PFSK-1 (cell line): ENCODE data around the gene ISCA2. TPM values are rescaled to one million over a fixed set of nuclear protein-coding genes. Genes with fewer than 3 reads are reported as not detected.

Source experiments
- FOXP2 ChIP-seq: optimal IDR thresholded peaks from 2 replicates; pipeline ENCODE3; 2011; ENCODE audit warnings: borderline replicate concordance, control low read depth, inconsistent platforms; ENCODE audit not compliant: insufficient read depth; ENCODE audit errors: extremely low read length, extremely low read depth
- POLR2AphosphoS5 ChIP-seq: IDR thresholded peaks from 2 replicates; pipeline ENCODE4 v1.6.1; 2012; ENCODE audit warnings: low read depth, mild to moderate bottlenecking, control low read depth, low read length, moderate library complexity
- SIN3A ChIP-seq: IDR thresholded peaks from 2 replicates; pipeline ENCODE4 v1.6.1; 2012; ENCODE audit warnings: mild to moderate bottlenecking, low read length, moderate library complexity, borderline replicate concordance; ENCODE audit not compliant: insufficient read depth
- TAF1 ChIP-seq: IDR thresholded peaks from 2 replicates; pipeline ENCODE4 v1.6.1; 2012; ENCODE audit warnings: low read length, control low read depth, borderline replicate concordance; ENCODE audit not compliant: insufficient read depth
- polyA plus RNA-seq: library from polyadenylated mRNA; unstranded; fragments of >200 nt; gene quantifications from one replicate; pipeline ENCODE4 v1.2.1, GENCODE V29; 2012; ENCODE audit warnings: low read depth, missing spikeins; ENCODE audit not compliant: insufficient read length
- TF ChIP-seq, protein P1 (sequence below), 2 experiments: IDR thresholded peaks; 2 replicates each; pipeline versions ENCODE4 v1.6.1 to v1.8.0; 2011 to 2012; ENCODE audit warnings: low read depth in 2 of 2, low read length in 2 of 2, control low read depth in 1 of 2, inconsistent platforms in 1 of 2, mild to moderate bottlenecking in 1 of 2, moderate library complexity in 1 of 2; ENCODE audit not compliant: insufficient read depth in 1 of 2

Gene ISCA2, protein sequence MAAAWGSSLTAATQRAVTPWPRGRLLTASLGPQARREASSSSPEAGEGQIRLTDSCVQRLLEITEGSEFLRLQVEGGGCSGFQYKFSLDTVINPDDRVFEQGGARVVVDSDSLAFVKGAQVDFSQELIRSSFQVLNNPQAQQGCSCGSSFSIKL
- 31.2 TPM for polyA plus RNA-seq

DNA sequence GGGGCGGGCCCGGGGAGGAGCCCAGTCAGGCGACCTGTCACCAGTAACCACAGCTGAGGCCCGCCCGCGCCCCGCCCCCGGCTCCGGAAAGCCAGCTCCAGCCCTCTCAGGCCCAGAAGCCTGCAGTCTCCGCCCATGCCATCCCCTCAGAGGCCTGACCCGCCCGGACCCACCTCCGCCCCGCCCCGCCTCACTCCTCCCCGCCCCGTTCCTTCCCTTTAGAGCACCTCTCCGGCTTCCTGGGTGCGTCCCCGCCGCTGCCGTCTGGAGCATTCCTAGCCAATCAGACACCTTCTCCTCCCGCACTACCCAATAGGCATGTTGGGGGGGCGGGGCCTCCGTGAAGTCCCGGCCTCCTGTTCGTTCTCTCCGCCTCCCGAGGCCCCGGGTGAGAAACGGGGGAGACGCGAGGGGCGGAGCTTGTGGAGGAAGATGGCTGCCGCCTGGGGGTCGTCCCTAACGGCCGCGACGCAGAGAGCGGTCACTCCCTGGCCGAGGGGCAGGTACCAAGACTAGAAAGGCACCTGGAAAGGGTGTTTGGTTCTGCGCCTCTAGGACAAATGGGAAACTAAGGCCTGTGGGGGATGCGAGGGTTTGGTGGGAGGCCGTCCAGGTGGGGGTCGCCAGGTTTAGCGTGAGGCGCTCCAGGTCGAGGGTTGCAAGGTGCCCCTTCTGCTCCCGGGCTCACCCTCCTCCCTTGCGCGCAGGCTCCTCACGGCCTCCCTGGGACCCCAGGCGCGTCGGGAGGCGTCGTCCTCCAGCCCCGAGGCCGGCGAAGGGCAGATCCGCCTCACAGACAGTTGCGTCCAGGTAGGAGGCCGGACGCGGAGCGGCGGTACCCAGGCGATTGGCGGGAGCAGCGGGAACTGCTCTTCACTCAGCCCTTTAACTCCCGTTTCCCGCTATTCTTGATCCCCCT lies at the start of gene ISCA2:
ISCA2 (plus strand) TSS at position 423 of the 919 bp plus-strand sequence; CDS start at position 433, 10 bp downstream.
- TF ChIP-seq FOXP2: no peak
- peak; percentile 74; the same call in 1 of the 2 replicates for TF ChIP-seq TAF1
- peak; percentile 18 for TF ChIP-seq POLR2AphosphoS5
- TF ChIP-seq, protein P1, sequence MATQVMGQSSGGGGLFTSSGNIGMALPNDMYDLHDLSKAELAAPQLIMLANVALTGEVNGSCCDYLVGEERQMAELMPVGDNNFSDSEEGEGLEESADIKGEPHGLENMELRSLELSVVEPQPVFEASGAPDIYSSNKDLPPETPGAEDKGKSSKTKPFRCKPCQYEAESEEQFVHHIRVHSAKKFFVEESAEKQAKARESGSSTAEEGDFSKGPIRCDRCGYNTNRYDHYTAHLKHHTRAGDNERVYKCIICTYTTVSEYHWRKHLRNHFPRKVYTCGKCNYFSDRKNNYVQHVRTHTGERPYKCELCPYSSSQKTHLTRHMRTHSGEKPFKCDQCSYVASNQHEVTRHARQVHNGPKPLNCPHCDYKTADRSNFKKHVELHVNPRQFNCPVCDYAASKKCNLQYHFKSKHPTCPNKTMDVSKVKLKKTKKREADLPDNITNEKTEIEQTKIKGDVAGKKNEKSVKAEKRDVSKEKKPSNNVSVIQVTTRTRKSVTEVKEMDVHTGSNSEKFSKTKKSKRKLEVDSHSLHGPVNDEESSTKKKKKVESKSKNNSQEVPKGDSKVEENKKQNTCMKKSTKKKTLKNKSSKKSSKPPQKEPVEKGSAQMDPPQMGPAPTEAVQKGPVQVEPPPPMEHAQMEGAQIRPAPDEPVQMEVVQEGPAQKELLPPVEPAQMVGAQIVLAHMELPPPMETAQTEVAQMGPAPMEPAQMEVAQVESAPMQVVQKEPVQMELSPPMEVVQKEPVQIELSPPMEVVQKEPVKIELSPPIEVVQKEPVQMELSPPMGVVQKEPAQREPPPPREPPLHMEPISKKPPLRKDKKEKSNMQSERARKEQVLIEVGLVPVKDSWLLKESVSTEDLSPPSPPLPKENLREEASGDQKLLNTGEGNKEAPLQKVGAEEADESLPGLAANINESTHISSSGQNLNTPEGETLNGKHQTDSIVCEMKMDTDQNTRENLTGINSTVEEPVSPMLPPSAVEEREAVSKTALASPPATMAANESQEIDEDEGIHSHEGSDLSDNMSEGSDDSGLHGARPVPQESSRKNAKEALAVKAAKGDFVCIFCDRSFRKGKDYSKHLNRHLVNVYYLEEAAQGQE (IDR thresholded peaks at IDR 0.05; ENCODE audit: insufficient read depth in 1 of 2, low read depth in 2 of 2, low read length in 2 of 2): no peak
- no peak for TF ChIP-seq SIN3A

DNA sequence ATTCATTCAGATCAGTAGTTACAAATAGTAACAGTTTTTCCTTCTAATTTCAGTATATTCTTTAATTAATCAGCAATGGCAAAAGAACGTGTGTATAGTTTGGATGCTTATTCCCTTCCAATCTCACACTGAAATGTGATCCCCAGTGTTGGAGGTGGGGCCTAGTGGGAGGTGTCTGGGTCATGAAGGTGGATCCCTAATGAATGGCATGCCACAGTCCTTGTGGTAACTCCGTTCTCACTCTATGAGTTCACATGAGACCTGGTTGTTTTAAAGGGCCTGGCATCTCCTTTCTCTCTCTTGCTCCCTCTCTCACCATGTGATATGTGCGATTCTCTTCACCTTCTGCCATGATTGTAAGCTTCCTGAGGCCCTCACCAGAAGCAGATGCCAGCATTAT lies 48.7 kb upstream of the ISCA2 start:
- no peak for TF ChIP-seq SIN3A
- no peak for TF ChIP-seq FOXP2
- no peak for TF ChIP-seq TAF1
- TF ChIP-seq, protein P1 (IDR thresholded peaks at IDR 0.05; ENCODE audit: insufficient read depth in 1 of 2, low read depth in 2 of 2, low read length in 2 of 2): no peak
- TF ChIP-seq POLR2AphosphoS5: no peak

DNA sequence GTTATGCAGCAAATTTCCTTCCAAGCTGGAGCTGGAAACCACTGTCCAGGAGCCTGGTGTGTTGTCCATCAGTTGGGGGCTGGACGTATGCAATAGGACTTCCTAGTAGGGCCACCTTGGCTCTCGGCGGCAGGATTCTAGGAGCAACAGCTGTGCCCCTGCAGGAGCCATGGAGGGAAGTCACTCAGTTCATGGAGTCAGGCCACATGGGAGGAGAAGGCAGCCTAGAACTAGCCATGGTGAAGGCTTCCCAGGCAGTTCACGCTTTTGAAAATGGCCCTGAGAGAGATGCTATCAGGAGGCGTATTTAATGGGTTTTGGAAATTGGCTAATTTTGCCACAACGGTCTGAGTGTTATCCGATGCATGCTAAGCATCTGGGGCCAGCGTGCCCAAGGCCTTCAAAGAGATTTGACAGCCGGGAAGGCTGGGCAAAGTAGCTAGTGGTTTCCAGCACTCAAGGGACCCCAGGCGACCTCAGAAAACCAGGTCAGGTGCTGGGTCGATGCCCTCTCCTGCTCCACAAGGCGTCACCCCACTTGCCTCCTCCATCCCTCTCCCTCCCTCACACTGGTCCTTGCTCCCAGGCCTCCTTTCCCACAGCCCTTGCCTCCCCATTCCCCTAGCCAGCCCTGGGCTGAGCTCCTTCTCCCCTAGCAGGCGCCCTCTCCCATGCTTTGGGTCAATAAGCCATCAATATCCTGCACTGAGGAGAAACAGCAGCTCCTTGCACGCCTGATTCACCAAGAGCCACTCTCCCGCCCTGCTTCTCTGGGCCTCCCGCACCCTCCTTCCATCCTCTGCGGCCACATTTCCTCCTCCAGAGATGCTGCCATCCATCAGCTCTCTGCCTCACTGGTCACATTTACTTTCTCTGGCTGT lies 36.6 kb upstream of the ISCA2 start:
- TF ChIP-seq TAF1: no peak
- TF ChIP-seq SIN3A: no peak
- no peak for TF ChIP-seq FOXP2
- TF ChIP-seq POLR2AphosphoS5: no peak
- TF ChIP-seq, protein P1 (IDR thresholded peaks at IDR 0.05; ENCODE audit: insufficient read depth in 1 of 2, low read depth in 2 of 2, low read length in 2 of 2): no peak

DNA sequence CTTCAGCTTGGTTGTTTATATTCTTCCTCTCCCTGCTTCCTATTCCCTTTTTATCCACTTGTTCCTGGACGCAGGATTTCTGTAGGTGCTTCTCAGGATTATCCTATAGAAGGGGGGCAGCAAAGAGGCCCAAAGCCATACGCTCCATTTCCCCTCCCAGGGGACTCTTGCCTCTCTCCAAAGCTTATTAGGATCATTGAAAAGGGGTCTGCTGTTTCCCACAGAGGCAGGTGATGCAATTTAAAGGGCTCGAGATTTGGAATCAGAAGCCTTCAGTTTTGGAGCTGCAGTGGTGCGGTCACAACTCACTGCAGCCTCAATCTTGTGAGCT lies 36.0 kb upstream of the ISCA2 start:
- TF ChIP-seq SIN3A (no peak), TAF1 (no peak), POLR2AphosphoS5 (no peak), FOXP2 (no peak)
- TF ChIP-seq, protein P1 (IDR thresholded peaks at IDR 0.05; ENCODE audit: insufficient read depth in 1 of 2, low read depth in 2 of 2, low read length in 2 of 2): no peak
